Nephron (organoid): ENCODE data around the gene LIMS2.

Source experiments
- H3K27ac Mint-ChIP-seq, 3 experiments: 2 replicates each; pipeline ENCODE4 v1.8.0; 2020; ENCODE audit warnings: mixed read lengths in 3 of 3, mild to moderate bottlenecking in 2 of 3, moderate library complexity in 1 of 3
- H3K27me3 Mint-ChIP-seq: 2 replicates; pipeline ENCODE4 v1.8.0; 2021; ENCODE audit warnings: low read depth, mild to moderate bottlenecking, moderate library complexity, mixed read lengths
- H3K36me3 Mint-ChIP-seq: 2 replicates; pipeline ENCODE4 v1.8.0; 2020; ENCODE audit warnings: low read depth, mixed read lengths
- H3K4me1 Mint-ChIP-seq: 2 replicates; pipeline ENCODE4 v1.8.0; 2020; ENCODE audit warnings: mixed read lengths
- H3K4me3 Mint-ChIP-seq, 3 experiments: 2 replicates each; pipeline ENCODE4 v1.8.0; 2020; ENCODE audit warnings: mild to moderate bottlenecking in 3 of 3, mixed read lengths in 3 of 3, moderate library complexity in 2 of 3
- H3K9me3 Mint-ChIP-seq: 2 replicates; pipeline ENCODE4 v1.8.0; 2020; ENCODE audit warnings: mixed read lengths
- TF ChIP-seq, protein P1 (sequence below), 3 experiments: fragments of 200-600 bp; sonication (generic); IDR thresholded peaks; one replicate each; pipeline ENCODE4 v1.5.0; 2021; ENCODE audit warnings: antibody characterized with exemption in 3 of 3; ENCODE audit not compliant: unreplicated experiment in 3 of 3

LIMS2 gene

DNA sequence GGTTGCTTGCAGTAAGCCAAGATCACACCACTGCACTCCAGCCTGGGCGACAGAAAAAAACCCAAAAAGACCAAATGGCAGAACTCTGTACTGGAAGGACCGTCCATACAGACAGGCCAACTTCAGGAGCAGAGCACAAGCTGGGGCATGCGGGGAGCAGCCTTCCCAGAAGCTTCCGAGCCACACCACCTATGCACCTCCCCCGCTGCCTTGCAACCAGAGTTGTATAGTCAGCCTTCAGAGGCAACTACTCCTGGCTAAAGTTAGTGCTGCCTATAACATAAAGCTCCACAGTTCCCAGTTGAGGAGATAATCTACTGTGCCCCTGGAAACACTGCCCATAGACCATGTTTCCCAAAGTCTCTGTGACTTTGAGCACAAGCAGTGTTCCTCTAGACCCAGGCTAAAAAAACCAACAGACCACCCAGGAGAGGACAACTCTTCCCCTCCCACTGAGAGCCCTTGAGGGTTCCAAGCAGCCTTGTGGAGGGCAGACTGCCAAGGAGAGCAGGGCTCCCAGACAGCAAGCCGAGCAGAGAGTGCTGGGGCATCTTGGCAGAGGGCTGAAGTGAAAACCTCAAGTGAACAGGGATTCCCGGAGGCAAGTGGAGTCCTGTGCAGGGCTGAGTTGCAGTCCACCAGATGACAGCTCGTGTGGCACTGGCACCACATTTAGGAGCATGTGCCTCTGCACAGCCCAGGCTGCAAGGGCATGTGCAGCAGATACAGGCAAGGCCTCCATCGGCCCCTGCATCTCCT is 32.7 kb upstream of the LIMS2 start:
- H3K9me3 Mint-ChIP-seq: no peaks in the 10 kb centered on the region
- H3K27me3 Mint-ChIP-seq: no peaks in the 10 kb centered on the region
- peaks cover 48% of the 10 kb centered on the region for H3K36me3 Mint-ChIP-seq
- TF ChIP-seq, protein P1, sequence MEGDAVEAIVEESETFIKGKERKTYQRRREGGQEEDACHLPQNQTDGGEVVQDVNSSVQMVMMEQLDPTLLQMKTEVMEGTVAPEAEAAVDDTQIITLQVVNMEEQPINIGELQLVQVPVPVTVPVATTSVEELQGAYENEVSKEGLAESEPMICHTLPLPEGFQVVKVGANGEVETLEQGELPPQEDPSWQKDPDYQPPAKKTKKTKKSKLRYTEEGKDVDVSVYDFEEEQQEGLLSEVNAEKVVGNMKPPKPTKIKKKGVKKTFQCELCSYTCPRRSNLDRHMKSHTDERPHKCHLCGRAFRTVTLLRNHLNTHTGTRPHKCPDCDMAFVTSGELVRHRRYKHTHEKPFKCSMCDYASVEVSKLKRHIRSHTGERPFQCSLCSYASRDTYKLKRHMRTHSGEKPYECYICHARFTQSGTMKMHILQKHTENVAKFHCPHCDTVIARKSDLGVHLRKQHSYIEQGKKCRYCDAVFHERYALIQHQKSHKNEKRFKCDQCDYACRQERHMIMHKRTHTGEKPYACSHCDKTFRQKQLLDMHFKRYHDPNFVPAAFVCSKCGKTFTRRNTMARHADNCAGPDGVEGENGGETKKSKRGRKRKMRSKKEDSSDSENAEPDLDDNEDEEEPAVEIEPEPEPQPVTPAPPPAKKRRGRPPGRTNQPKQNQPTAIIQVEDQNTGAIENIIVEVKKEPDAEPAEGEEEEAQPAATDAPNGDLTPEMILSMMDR (IDR thresholded peaks at IDR 0.05; ENCODE audit: unreplicated experiment in 3 of 3): no peak
- no peak overlapping the region for H3K4me3 Mint-ChIP-seq
- no peak overlapping the region for H3K27ac Mint-ChIP-seq
- H3K4me1 Mint-ChIP-seq: peaks cover 5% of the 10 kb centered on the region

DNA sequence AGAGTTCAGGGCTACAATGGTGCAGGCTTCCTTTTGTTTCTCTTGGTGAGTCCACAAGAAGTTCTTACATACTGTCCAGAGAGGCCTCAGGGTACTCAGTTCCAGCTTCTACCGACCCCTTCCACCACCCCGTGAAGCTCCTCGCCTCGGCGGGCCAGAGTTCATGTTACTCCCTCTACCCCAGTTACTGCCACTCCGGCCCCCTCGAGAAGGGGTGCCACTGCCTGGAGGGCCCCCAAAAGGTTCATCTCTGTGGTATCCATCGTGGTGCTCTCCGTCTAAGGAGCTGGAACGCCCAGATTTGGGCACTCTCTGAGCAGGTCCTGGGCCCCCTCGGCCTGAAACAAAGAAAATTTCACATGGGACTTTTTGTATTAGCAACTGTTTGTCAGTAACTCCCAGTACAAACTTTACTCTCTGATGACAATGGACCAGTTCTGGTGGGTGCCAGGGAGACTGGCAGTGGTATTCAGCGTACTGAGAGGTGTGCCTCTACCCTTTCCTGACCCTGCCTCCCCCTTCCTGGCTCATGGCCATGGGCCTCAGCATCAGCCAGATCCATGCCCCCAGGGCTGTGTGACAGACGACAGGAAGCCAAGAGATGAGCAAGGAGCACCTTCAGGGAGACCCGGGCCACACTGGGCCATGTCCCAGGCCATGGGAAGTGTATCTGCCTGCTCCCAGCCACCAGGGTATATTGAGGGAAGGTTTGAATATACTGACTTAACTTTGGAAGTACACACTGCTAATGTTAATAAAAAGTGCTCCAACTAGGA is 31.1 kb upstream of the LIMS2 start:
- peaks cover 53% of the 10 kb centered on the region for H3K36me3 Mint-ChIP-seq
- no peaks in the 10 kb centered on the region for H3K27me3 Mint-ChIP-seq
- peaks cover 15% of the 10 kb centered on the region for H3K4me1 Mint-ChIP-seq
- TF ChIP-seq, protein P1 (IDR thresholded peaks at IDR 0.05; ENCODE audit: unreplicated experiment in 3 of 3): no peak
- H3K27ac Mint-ChIP-seq: no peak overlapping the region
- H3K4me3 Mint-ChIP-seq: no peak overlapping the region
- no peaks in the 10 kb centered on the region for H3K9me3 Mint-ChIP-seq

DNA sequence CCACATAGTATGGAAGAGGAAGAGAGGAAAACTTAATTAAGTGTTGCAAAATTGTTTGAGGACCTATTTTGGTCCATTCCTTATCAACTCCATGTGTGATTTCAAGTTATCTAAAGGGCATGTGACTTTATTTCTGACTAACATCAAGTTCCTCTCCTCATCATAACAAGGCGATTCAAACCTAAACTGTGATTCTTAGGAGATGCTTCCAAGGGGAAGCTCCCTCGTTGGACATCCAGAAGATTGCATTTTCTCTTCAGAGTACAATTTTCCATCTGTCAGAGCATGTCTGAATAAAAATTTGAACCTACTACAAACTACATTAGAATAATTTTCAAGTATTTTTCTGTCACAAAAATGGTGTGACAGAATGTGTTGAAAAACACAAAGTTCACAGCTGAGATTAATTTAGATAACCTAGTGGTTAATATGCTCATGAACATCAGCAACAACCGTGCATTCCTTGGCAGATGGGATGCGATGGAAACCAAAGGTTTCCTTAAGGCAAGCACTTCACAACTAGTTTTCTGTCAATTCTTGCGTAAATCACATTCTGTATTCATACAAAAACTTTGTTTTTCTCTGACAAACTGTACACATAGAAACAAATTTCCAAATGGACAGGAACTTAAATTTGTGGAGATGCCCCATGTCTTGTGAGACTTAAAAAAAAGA is 30.2 kb upstream of the LIMS2 start:
- Mint-ChIP-seq H3K4me3 (peak overlapping the region in 1 of 3 experiments; percentile 2), H3K36me3 (peaks cover 48% of the 10 kb centered on the region), H3K27me3 (no peaks in the 10 kb centered on the region), H3K4me1 (peaks cover 15% of the 10 kb centered on the region), H3K9me3 (no peaks in the 10 kb centered on the region), H3K27ac (peak overlapping the region in 1 of 3 experiments; percentile 3)
- TF ChIP-seq, protein P1 (IDR thresholded peaks at IDR 0.05; ENCODE audit: unreplicated experiment in 3 of 3): no peak

DNA sequence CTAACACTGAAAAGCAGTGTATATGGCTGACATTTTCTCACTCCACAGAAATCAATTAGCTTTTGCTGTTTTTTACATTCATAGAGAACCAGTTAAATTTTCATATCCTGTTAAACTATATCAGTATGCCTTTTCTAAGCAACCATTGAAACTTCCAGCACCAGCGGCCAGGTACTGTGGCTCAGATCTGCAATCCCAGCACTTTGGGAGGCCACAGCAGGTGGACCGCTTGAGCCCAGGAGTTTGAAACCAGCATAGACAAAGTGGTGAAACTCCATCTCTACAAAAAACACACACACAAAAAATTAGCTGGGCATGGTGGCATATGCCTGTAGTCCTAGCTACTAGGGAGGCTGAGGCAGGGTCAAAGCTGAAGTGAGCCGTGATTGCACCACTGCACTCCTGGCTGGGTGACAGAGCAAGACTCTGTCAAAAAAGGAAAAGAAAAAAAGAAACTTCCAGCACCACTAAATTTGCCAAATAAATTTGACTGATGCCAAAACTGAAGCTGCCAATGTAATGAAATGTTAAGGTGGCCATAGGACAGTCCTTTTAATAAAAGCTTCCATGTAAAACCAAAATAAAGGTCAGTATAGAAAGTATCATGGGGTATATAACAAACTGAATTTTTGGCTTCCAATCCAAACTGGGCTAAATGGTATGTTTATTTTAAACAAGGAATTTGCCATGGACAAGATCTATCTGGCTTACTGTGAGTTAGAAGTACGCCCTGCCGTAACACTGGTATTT is 29.5 kb upstream of the LIMS2 start:
- TF ChIP-seq, protein P1 (IDR thresholded peaks at IDR 0.05; ENCODE audit: unreplicated experiment in 3 of 3): no peak
- Mint-ChIP-seq H3K4me3 (peak overlapping the region in 1 of 3 experiments; percentile 53), H3K36me3 (peaks cover 48% of the 10 kb centered on the region), H3K9me3 (no peaks in the 10 kb centered on the region), H3K27ac (peak overlapping the region in 1 of 3 experiments; percentile 3), H3K4me1 (peaks cover 15% of the 10 kb centered on the region), H3K27me3 (no peaks in the 10 kb centered on the region)

DNA sequence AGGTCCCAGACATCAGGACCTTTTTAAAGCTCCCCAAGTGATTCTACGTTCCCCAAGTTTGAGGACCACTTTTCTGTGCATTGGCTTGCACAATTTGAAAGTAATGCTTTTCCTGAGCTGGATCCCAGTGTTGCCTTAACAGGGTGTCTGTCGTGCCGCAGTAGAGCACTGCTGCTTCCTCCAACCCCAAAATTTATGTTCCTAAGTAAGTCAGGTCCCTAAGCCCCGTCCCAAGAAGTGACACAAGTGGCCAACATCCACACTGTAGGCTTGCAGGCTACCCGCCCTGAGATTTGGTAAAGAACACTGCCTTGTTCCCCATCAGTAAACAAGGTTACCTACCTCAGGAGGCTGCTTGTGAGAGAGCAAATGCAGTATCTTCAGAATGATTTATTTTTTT is 28.0 kb upstream of the LIMS2 start:
- peaks cover 36% of the 10 kb centered on the region for H3K36me3 Mint-ChIP-seq

More for the DNA sequence above, 28.0 kb upstream of the LIMS2 start:
- H3K27ac Mint-ChIP-seq: no peak overlapping the region
- TF ChIP-seq, protein P1 (IDR thresholded peaks at IDR 0.05; ENCODE audit: unreplicated experiment in 3 of 3): no peak
- peaks cover 4% of the 10 kb centered on the region for H3K27me3 Mint-ChIP-seq
- no peaks in the 10 kb centered on the region for H3K9me3 Mint-ChIP-seq
- H3K4me3 Mint-ChIP-seq: peak overlapping the region; percentile 21 to 61 (median 50)
- peaks cover 15% of the 10 kb centered on the region for H3K4me1 Mint-ChIP-seq
